Nephron progenitor cell (in vitro differentiated cells): ENCODE data around the gene STX12.

Source experiments
- DNase-seq: peaks from one replicate; pipeline ENCODE4 v3.0.0; 2021
- H3K27ac Mint-ChIP-seq: 2 replicates; pipeline ENCODE4 v1.8.0; 2021; ENCODE audit warnings: mild to moderate bottlenecking, moderate library complexity, mixed read lengths
- H3K27me3 Mint-ChIP-seq: 2 replicates; pipeline ENCODE4 v1.8.0; 2021; ENCODE audit warnings: mild to moderate bottlenecking, low read depth, mixed read lengths; ENCODE audit not compliant: poor library complexity
- H3K36me3 Mint-ChIP-seq: 2 replicates; pipeline ENCODE4 v1.8.0; 2021; ENCODE audit warnings: low read depth, mixed read lengths
- H3K4me1 Mint-ChIP-seq: 2 replicates; pipeline ENCODE4 v1.8.0; 2021; ENCODE audit warnings: mixed read lengths
- H3K4me3 Mint-ChIP-seq: 2 replicates; pipeline ENCODE4 v1.8.0; 2021; ENCODE audit warnings: mild to moderate bottlenecking, moderate library complexity, mixed read lengths
- H3K9me3 Mint-ChIP-seq: 2 replicates; pipeline ENCODE4 v1.8.0; 2021; ENCODE audit warnings: mild to moderate bottlenecking, moderate library complexity, mixed read lengths
- CTCF ChIP-seq: fragments of 200-600 bp; sonication (generic); IDR thresholded peaks from 2 replicates; pipeline ENCODE4 v1.5.0; 2021; ENCODE audit warnings: antibody characterized with exemption

STX12 gene

GRCh38 chr1:27755865-27756264, 17.2 kb upstream of the STX12 start:
- Mint-ChIP-seq H3K27me3 (peaks cover 4% of the 10 kb centered on the region), H3K4me3 (no peak overlapping the region), H3K27ac (no peak overlapping the region), H3K9me3 (no peaks in the 10 kb centered on the region), H3K4me1 (no peaks in the 10 kb centered on the region), H3K36me3 (peaks cover 40% of the 10 kb centered on the region)
- DNase-seq: no peak
- no peak for TF ChIP-seq CTCF

GRCh38 chr1:27759236-27759635, 13.8 kb upstream of the STX12 start:
- Mint-ChIP-seq H3K36me3 (peaks cover 28% of the 10 kb centered on the region), H3K9me3 (no peaks in the 10 kb centered on the region), H3K27me3 (no peaks in the 10 kb centered on the region), H3K27ac (no peak overlapping the region), H3K4me3 (no peak overlapping the region), H3K4me1 (no peaks in the 10 kb centered on the region)
- DNase-seq: no peak
- no peak for TF ChIP-seq CTCF

- no peak for TF ChIP-seq CTCF
- DNase-seq: no peak
- no peaks in the 10 kb centered on the region for H3K4me1 Mint-ChIP-seq
- no peak overlapping the region for H3K4me3 Mint-ChIP-seq
- no peaks in the 10 kb centered on the region for H3K9me3 Mint-ChIP-seq
- no peaks in the 10 kb centered on the region for H3K27me3 Mint-ChIP-seq
- peak overlapping the region; percentile 78 for H3K27ac Mint-ChIP-seq
- peaks cover 23% of the 10 kb centered on the region for H3K36me3 Mint-ChIP-seq
These were observed 12.6 kb upstream of the STX12 start for GRCh38 chr1:27760426-27760825.

- DNase-seq: no peak
- Mint-ChIP-seq H3K4me3 (no peak overlapping the region), H3K9me3 (no peaks in the 10 kb centered on the region), H3K4me1 (no peaks in the 10 kb centered on the region), H3K36me3 (peaks cover 17% of the 10 kb centered on the region), H3K27me3 (peaks cover 6% of the 10 kb centered on the region), H3K27ac (no peak overlapping the region)
- TF ChIP-seq CTCF: no peak
These were observed 11.0 kb upstream of the STX12 start for GRCh38 chr1:27762033-27762432.

GRCh38 chr1:27763358-27763757, 9.7 kb upstream of the STX12 start:
- Mint-ChIP-seq H3K9me3 (no peaks in the 10 kb centered on the region), H3K36me3 (peaks cover 12% of the 10 kb centered on the region), H3K4me1 (no peaks in the 10 kb centered on the region), H3K27me3 (peaks cover 9% of the 10 kb centered on the region), H3K4me3 (no peak overlapping the region), H3K27ac (no peak overlapping the region)
- DNase-seq: no peak
- no peak for TF ChIP-seq CTCF

- Mint-ChIP-seq H3K36me3 (no peaks in the 10 kb centered on the region), H3K27me3 (peaks cover 13% of the 10 kb centered on the region), H3K4me1 (peaks cover 13% of the 10 kb centered on the region), H3K4me3 (no peak overlapping the region), H3K9me3 (no peaks in the 10 kb centered on the region), H3K27ac (no peak overlapping the region)
- TF ChIP-seq CTCF: no peak
- no peak for DNase-seq
These were observed 2.7 kb upstream of the STX12 start for GRCh38 chr1:27770293-27770830.
